Body of pancreas (tissue), 4 donors: ENCODE data around the gene RXRA.

ENCODE experiments used
- CTCF ChIP-seq, 7 experiments: fragments of 450-650 bp in 4 of 7; fragments of 200-600 bp in 3 of 7; sonication (generic) in 3 of 7; IDR thresholded peaks; one replicate each; pipeline ENCODE4 v1.5.1; 2016 to 2019; ENCODE audit warnings: antibody characterized with exemption in 7 of 7
- POLR2A ChIP-seq, 3 donors: fragments of 450-650 bp; IDR thresholded peaks; one replicate each; pipeline ENCODE4 v1.6.1; 2016; ENCODE audit warnings: antibody characterized with exemption in 3 of 3, mild to moderate bottlenecking in 2 of 3

- TF ChIP-seq POLR2A (IDR thresholded peaks at IDR 0.05) (peak in 2 of 3 donors; percentile 18 to 46), CTCF (IDR thresholded peaks at IDR 0.05) (no peak)
Observed at GRCh38 chr9:134379831-134380365, 53.6 kb downstream of the RXRA start.
